Measurements from ENCODE around the gene TTC36.
"Not testable (repeated sequence)": the region's sequence is repeated elsewhere in the genome, so short reads cannot be mapped to it uniquely, and the experiment has no call there.

Gene TTC36, protein sequence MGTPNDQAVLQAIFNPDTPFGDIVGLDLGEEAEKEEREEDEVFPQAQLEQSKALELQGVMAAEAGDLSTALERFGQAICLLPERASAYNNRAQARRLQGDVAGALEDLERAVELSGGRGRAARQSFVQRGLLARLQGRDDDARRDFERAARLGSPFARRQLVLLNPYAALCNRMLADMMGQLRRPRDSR

DNA sequence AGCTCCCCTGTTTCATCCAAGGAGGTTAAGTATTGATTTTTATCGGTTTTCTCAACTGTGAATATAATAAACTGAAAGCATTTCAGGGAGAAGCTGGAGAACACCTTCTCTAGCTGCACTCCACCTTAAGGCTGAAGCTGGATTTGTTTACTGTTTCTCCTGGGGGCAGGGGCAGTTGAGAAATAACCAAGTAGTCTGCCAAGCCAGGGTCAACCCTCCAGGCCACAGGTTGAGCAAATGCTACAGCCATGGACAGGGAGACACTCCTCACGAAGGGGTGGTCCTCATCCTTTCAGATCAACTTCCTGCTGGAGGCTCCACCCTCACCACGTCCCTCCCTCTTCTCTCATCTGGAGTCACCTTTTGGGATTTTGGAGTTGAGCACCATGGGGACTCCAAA lies at the start of gene TTC36:
Gene TTC36 (plus strand): TSS at position 366 of the 400 bp plus-strand sequence. CDS start 21 bp downstream, at position 387.
- TF ChIP-seq, protein P1, sequence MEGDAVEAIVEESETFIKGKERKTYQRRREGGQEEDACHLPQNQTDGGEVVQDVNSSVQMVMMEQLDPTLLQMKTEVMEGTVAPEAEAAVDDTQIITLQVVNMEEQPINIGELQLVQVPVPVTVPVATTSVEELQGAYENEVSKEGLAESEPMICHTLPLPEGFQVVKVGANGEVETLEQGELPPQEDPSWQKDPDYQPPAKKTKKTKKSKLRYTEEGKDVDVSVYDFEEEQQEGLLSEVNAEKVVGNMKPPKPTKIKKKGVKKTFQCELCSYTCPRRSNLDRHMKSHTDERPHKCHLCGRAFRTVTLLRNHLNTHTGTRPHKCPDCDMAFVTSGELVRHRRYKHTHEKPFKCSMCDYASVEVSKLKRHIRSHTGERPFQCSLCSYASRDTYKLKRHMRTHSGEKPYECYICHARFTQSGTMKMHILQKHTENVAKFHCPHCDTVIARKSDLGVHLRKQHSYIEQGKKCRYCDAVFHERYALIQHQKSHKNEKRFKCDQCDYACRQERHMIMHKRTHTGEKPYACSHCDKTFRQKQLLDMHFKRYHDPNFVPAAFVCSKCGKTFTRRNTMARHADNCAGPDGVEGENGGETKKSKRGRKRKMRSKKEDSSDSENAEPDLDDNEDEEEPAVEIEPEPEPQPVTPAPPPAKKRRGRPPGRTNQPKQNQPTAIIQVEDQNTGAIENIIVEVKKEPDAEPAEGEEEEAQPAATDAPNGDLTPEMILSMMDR (IDR thresholded peaks at IDR 0.05; ENCODE audit: low read depth, low read length, poor library complexity, severe bottlenecking), result no peak
- no peak for TF ChIP-seq EZH2phosphoT487 (IDR thresholded peaks at IDR 0.05; ENCODE audit: borderline replicate concordance, low read length)
- Histone ChIP-seq H4K20me1 (ENCODE audit: control insufficient read depth, insufficient read depth, low read depth, low read length) (no peaks in the 10 kb centered on the region), H3K79me2 (ENCODE audit: control insufficient read depth, low read length) (no peaks in the 10 kb centered on the region), H3K4me1 (ENCODE audit: control insufficient read depth, low read length) (peaks cover 18% of the 10 kb centered on the region), H3K4me2 (ENCODE audit: low read length) (no peak within 1 kb of the TSS), H3F3A (ENCODE audit: control insufficient read depth, insufficient read depth) (peaks cover 20% of the 10 kb centered on the region), H3K4me3 (ENCODE audit: low read length) (no peak within 1 kb of the TSS), H3K9me3 (ENCODE audit: control insufficient read depth, insufficient read depth, low read length) (no peaks in the 10 kb centered on the region), H3K27ac (ENCODE audit: low read depth, low read length) (no peak within 1 kb of the TSS), H3K36me3 (ENCODE audit: control insufficient read depth, low read length) (peaks cover 28% of the 10 kb centered on the region), H3K27me3 (ENCODE audit: control insufficient read depth, low read length) (0 out of 2 replicates have a peak, but pooled peaks cover 3% of the 10 kb centered on the region), H3K9me2 (replicated peaks; ENCODE audit: control insufficient read depth, low read length) (no peaks in the 10 kb centered on the region)

DNA sequence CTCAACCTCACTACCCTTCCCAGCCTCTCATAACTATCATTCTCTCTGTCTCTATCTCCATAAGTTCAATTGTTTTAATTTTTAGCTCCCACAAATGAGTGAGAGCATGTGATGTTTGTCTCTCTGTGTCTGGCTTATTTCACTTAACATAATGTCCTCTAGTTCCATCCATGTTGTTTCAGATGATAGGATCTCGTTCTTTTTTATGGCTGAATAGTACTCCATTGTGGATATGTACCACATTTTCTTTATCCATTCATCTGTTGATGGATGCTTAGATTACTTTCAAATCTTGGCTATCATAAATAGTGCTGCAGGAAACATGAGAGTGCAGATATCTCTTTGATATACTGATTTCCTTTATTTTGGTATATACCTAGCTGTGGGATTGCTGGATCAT lies 46.0 kb upstream of the TTC36 start:
- not testable (repeated sequence) for H3K27me3 ChIP-seq (ENCODE audit: control insufficient read depth, low read length); H4K20me1 ChIP-seq (ENCODE audit: control insufficient read depth, insufficient read depth, low read depth, low read length); H3K27ac ChIP-seq (ENCODE audit: low read depth, low read length); H3K79me2 ChIP-seq (ENCODE audit: control insufficient read depth, low read length); H3K4me1 ChIP-seq (ENCODE audit: control insufficient read depth, low read length); H3K9me3 ChIP-seq (ENCODE audit: control insufficient read depth, insufficient read depth, low read length); H3K4me2 ChIP-seq (ENCODE audit: low read length); H3K4me3 ChIP-seq (ENCODE audit: low read length); H3K9me2 ChIP-seq (replicated peaks; ENCODE audit: control insufficient read depth, low read length)
- Histone ChIP-seq H3F3A (ENCODE audit: control insufficient read depth, insufficient read depth) (peaks cover 12% of the 10 kb centered on the region), H3K36me3 (ENCODE audit: control insufficient read depth, low read length) (peaks cover 84% of the 10 kb centered on the region)

DNA sequence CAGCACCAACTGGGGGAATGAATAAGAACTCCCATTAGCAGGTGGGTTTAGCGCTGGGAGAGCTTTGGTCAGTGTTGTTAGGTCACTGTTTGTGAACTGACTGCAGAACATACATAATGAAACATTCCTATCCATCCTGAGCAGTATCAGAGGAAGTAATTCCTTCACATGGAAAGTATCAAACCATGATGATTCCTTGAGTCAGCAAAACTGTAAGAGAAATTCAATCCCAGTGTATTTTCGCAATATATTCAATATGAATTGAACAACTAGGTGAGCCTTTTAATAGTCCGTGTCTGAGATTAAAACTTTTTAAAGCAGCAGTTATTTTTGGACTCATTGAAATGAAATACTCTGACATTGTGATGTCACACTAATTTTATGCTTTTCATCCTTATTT lies 42.9 kb upstream of the TTC36 start:
- Histone ChIP-seq H3K4me1 (ENCODE audit: control insufficient read depth, low read length) (no peaks in the 10 kb centered on the region), H3K4me3 (ENCODE audit: low read length) (no peak overlapping the region), H3K27me3 (ENCODE audit: control insufficient read depth, low read length) (no peaks in the 10 kb centered on the region), H3K79me2 (ENCODE audit: control insufficient read depth, low read length) (no peaks in the 10 kb centered on the region), H3K9me3 (ENCODE audit: control insufficient read depth, insufficient read depth, low read length) (no peaks in the 10 kb centered on the region), H3K9me2 (replicated peaks; ENCODE audit: control insufficient read depth, low read length) (no peaks in the 10 kb centered on the region), H3K27ac (ENCODE audit: low read depth, low read length) (no peak overlapping the region), H3K4me2 (ENCODE audit: low read length) (no peak overlapping the region), H3F3A (ENCODE audit: control insufficient read depth, insufficient read depth) (peaks cover 22% of the 10 kb centered on the region), H4K20me1 (ENCODE audit: control insufficient read depth, insufficient read depth, low read depth, low read length) (no peaks in the 10 kb centered on the region), H3K36me3 (ENCODE audit: control insufficient read depth, low read length) (peaks cover 75% of the 10 kb centered on the region)
- TF ChIP-seq, protein P1 (IDR thresholded peaks at IDR 0.05; ENCODE audit: low read depth, low read length, poor library complexity, severe bottlenecking), result no peak
- no peak for TF ChIP-seq EZH2phosphoT487 (IDR thresholded peaks at IDR 0.05; ENCODE audit: borderline replicate concordance, low read length)

DNA sequence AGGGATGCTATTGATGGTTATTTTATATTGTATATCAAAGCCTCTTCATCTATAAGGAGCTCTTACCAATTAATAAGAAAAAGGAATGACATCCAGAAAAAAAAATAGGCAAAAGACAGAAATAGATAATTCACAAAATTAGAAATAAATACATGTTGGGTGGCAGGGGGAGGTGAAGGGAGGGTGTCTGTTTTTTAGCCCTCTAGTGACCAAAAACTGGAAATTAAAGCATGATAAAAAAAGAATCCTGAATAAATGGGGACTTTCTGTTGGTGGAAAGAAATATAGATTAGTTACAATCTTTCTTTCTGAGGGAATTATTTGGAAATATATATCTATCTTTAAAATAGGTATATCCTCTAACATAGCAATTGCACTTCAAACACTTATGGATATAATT lies 42.0 kb upstream of the TTC36 start:
- Histone ChIP-seq H3F3A (ENCODE audit: control insufficient read depth, insufficient read depth) (peaks cover 27% of the 10 kb centered on the region), H3K9me2 (replicated peaks; ENCODE audit: control insufficient read depth, low read length) (no peaks in the 10 kb centered on the region), H3K9me3 (ENCODE audit: control insufficient read depth, insufficient read depth, low read length) (no peaks in the 10 kb centered on the region), H3K4me3 (ENCODE audit: low read length) (no peak overlapping the region), H3K36me3 (ENCODE audit: control insufficient read depth, low read length) (peaks cover 76% of the 10 kb centered on the region), H3K4me2 (ENCODE audit: low read length) (no peak overlapping the region), H4K20me1 (ENCODE audit: control insufficient read depth, insufficient read depth, low read depth, low read length) (no peaks in the 10 kb centered on the region), H3K27ac (ENCODE audit: low read depth, low read length) (no peak overlapping the region), H3K79me2 (ENCODE audit: control insufficient read depth, low read length) (no peaks in the 10 kb centered on the region), H3K4me1 (ENCODE audit: control insufficient read depth, low read length) (no peaks in the 10 kb centered on the region), H3K27me3 (ENCODE audit: control insufficient read depth, low read length) (no peaks in the 10 kb centered on the region)
- TF ChIP-seq EZH2phosphoT487 (IDR thresholded peaks at IDR 0.05; ENCODE audit: borderline replicate concordance, low read length), result no peak
- TF ChIP-seq, protein P1 (IDR thresholded peaks at IDR 0.05; ENCODE audit: low read depth, low read length, poor library complexity, severe bottlenecking), result peak; percentile 33

Measured in DOHH2 (cell line).